ENCODE results near the gene PSKH1.
"Not testable (repeated sequence)": the region's sequence is repeated elsewhere in the genome, so short reads cannot be mapped to it uniquely, and the experiment has no call there.

The PSKH1 gene

DNA sequence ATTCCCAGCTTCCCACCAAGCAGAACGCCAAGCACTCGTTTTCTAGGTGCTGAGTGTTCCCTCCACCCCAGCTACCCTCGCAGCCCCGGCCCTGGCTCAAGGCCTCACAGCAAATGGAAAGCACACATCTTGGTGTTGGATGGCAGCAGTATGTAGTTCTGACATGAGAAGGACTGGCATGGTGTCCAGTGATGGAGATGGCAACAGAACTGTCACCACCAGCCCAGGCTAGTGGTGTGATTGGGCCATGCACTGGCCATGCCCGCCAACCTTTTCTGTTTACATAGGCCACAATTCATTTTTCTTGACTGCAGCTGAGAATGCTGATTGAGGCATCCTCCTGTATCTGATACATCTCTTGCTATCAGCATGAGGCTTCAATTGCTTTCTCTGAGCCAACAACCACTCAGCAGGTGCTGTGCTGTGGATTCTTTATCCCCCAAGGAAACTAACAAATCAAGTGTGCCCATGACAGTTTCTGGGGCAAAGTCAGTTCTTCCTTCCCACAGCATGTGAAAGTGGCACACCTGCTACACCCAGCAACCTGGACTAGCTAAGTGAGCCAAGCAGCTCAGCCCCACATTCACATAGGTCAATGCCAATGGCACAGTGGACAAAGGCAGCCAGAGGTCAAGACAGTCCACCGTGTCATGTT is 71.5 kb downstream of the PSKH1 start:
- DNase-seq: no peak

DNA sequence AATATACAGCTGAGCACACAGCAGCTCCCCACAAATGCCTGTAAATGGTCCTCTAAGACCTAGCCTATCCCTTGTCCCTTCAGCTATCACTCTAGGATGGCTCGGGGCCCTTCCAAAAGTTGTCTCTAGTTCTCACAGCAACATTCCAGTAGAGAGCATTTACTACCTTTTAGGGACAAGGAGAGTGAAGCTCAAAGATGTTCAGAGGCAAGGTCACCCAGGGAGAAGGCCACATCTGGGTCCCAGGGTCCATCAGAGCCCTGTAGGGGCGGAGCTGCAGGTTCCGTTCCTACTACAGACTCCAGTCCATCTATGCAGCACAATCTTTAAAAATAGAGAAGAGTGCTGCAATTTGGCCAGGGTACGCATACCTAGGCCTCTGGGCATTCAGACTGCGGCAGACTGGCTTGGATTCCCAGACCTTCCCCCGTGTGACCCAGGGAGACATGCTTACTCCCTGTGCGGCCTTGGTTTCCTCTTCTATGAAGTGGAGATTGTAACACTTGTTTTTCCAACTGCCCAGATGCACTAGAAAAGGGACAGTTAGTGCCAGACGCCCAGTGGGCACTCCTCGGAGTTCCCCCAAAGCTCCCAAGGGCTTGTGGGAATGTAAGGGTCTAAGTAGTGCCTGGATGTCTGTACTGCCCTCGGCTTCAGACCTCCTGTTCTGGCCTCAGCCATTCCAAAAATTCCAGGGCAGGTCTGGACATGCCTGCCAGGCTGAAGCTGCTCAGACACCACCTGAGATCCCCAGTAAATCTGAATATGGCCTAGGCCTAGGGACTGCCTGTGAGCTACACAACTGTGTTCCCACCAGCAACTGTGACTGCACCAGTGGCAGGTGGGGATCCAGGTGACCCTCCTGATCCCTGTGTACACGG is 72.9 kb downstream of the PSKH1 start:
- DNase-seq: no peak

DNA sequence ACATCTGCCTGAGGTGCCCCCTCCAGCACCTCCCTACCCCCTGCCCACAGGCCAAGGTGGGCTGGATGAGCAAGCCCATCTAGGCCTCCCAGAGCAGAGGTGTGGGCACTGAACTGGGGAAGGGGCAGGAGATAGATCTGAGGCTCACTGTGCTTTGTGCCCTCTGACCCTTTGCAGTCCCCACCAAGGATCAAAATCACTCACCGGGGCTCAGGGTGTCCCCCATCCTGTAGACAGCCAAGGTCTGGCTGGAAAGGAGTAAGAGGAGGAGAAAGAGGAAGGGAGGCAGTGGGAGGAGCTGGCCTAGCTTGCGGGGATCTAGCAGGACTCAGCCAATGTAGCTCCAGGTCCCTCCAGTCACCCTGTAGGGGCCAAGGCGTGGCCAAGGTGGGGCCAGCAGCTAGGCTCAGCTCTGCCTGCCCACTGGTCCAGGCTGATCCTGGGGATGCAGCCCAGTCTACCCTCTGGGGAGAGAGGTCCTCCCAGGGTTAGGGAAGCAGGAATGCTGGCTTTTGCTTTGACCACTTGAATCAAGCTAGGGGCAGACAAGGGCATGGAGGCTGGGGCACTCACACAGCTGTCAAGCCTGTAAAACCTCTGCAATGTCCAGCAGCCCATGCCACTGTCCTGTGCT is 73.6 kb downstream of the PSKH1 start:
- no peak for DNase-seq

DNA sequence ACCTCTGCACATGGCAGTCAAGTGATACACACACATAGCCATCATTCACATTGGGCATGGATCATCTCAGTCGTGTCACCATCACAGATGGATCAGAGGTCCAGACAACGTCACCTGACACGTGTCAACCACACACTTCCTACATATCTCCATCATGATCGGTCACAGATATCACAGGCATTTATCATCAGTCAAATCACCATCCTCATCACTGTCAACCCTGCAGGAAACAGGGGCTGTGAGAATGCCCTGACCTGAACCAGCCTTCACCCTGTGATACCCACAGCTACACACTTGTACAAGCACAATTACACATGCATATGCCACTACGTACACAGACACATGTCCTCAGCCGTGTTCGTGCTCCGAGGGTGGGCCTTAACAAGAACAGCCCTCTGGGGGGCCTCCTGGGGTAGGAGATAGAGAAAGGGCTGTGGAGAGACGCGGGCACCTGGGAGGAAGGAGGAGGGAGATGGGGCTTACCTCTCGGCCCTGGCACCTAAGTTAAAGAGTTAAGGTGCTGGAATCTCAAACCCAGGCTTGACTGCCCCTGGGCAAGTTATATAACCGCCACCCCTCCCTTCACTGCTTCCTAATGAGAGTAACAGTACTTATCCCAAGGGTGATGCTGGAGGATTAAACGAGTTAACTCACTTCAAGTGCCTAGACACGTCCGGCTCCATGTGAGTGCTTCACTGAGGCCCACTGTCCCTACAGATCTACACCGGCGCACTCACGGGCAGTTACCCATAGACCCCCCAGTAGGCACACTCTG is 74.3 kb downstream of the PSKH1 start:
- DNase-seq: peak; percentile 46 to 70

DNA sequence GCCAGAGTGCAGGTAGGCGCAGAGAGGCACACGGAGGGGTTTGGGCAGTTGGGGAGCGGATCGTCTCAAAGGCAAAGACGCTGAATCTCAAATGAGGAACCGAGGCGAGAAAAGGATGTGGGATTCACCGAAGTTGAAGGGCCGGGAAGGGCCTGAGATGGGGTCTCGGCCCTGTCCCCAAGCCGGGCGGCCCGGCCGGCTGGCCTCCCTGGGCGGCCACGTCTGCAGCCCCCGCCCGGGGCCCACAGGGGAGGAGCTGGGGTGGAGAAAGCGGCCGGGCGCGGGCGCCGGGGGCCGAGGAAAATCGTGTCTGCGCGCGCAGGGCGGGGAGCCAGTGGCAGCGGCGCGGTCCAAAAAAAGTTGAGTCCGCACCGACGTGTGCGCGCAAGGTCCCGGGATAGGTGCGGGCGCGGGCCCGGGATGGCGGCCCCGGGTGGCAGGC is 74.9 kb downstream of the PSKH1 start:
- DNase-seq: no peak

DNA sequence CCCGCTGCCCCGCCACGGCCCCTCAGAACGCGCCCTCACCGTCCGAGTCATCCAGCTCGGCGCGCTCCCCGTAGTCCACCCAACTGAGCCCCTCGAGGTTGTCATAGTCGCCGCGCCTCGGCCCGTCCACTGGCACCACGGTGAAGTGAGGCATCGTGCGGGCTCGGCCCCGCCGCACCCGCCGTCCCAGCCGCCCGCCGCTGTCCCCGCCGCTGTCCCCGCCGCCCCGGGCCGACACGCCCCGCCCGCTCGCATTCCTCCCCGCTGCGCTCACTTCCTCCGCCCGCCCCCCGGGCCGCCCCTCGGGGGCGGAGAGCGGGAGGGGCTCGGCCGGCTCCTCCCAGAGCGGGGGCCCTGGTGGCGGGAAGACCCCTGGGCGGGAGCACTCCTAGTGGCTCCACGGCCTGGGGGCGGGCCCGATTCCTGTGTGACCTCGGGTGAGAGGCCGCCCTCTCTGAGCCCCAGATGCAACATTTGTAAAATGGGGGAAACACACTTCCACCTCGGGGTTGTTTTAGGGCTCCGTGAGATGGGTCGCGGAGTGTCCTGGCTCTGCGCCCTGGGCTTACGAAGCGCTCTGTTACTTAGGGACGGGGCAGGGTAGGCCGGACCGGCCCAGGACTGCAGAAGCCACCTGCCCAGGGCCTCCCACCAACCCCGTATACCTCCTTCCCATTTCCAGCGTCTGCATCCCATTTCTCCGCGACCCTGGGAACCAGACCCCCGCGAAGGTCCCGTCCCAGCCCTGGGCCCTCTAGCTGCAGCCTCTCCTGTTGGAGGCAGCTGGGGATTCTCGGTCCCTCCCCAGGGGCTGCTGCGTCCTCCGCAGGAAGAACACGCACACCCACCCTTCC is 75.6 kb downstream of the PSKH1 start, which contains the start of gene SLC12A4:
TSS of gene SLC12A4 (minus strand) at position 238 of the 854 bp plus-strand sequence. CDS start at position 154, 84 bp downstream.
- peak in 1 of 2 experiments; percentile 51 for DNase-seq

DNA sequence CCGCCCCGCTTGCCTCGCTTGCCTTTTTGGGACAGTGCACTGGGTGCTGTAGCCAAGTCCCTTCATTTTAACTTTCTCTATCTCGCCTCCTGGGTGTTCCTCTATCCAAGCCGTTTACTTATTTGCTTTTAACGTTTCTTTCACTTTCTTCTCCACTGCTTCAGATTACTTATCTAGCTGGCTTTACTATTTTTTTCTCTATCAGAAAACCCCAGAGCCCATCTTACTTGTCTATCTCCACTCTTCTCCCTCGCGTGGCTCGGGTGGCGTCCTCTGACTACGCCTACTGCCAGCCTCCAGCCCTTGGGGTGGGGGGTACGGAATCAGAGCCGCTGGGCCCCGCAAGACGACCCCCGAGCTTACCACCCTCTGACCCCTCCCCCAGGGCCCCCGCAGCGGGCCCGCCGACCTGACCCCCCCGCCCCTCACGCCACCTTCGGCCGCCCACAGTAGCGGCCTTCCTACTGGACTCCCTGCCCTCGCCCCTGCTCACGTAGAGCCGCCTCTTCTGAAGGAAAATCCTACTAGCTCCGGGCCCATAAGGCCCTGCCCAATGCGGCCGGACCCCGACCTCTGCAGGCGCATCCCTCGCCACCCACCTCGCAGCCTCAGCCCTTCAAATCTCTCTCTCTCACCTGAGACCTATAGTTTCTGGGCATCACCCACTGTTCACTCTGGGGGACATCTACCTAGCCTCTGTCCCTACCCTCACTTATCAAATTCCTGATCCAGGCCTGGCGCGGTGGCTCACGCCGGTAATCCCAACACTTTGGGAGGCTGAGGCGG is 76.4 kb downstream of the PSKH1 start:
- DNase-seq: no peak

DNA sequence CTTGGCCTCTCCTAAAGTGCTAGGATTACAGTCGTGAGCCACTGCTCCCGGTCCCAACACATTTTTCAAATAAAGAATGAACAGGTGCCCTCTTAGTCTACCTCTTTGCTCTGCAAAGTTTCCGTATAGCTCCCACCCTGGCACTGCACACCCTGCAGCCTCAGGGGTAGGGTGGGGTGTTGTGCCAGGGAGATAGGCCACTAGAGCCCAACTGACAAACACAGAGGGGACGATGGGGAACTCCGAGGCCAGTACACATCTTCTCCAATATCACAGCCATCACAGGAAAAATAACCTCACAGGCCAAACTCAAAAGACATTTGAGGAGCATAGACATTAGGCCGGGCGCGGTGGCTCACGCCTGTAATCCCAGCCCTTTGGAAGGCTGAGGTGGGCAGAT is 78.1 kb downstream of the PSKH1 start:
- no peak for DNase-seq

DNA sequence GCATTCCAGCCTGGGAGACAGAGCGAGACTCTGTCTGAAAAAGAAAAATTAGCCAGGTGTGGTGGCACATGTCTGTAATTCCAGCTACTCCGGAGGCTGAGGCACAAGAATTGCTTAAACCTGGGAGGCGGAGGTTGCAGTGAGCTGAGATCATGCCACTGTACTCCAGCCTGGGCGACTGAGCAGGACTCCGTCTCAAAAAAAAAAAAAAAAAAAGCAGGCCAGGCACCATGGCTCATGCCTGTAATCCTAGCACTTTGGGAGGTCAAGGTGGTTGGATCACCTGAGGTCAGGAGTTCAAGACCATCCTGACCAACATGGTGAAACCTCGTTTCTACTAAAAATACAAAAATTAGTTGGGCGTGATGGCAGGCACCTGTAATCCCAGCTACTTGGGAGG is 79.2 kb downstream of the PSKH1 start:
- DNase-seq: not testable (repeated sequence)

DNA sequence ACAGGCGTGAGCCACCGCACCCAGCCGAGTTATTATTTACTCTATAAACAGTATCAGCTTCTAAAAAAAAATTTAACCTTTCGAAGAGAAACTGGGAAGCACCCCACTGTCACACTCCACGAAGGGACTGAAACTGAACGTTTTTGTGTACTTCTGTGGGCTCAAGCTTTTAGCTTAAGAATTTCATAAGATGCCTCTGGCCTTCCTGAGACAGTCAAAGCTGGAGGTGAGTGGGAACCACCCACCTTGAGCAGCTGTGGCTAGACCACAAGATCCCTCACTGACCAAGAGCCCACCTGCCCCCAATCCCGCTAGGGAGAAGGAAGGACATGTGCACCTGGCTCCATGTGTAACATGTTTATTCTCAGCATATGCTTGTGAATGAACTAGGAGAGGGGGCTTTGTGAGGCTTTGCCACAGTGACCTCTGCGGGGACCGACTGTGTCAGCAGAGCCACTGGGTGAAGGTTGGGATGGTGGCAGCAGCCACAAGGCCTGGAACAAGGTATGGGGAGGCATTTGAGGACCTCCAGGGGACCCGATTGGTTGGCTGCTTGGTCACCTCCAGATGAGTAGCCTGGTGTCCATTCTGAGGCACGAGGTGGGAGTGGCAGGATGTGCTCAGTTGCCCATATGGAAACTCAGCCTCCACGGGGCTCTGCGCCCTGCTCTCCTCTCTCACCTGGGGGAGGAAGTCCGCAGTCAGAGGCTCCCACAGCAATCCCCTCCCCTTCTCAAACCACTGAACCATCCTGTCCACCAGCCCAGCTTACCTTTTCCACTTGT is 82.5 kb downstream of the PSKH1 start:
- DNase-seq: no peak

DNA sequence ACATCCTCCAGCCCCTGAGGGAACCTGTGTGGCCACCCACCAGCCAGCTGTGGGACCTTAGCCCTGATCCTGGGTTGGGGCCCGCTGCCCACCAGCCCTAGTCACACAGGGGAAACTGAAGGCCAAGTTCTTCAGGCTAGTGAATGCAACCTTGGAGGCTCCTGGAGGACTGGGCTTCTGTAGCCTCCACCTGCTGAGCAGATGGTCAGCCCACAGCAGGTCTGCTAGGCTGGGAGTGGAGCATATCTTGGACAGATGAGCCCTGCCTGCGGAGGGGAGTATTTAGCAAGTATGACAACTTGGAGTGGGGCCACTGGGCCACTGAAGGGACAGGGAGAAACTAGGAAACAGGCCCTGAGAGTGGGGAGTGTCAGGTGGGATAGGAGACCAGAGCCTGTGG is 83.2 kb downstream of the PSKH1 start:
- peak in 1 of 2 experiments; percentile 27 for DNase-seq

DNA sequence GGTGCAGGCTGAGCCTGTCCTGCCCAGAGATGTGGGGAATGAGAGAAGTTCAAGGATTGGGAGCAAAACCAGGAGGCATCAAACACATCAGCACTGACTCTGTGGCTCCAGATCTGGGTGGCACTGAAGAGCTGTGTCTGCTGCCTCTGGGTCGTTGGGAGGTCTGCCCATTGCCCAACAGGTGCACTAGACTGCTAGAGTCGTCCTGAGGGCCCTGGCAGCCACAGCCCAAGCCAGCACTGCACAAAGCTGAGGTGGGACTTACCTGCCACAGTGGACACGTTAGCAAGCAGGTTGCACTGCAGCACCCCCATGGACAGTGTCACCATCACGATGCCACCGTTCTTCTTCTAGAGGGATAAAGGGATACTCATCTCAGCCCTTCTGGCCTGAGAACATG is 84.0 kb downstream of the PSKH1 start:
- DNase-seq: no peak

DNA sequence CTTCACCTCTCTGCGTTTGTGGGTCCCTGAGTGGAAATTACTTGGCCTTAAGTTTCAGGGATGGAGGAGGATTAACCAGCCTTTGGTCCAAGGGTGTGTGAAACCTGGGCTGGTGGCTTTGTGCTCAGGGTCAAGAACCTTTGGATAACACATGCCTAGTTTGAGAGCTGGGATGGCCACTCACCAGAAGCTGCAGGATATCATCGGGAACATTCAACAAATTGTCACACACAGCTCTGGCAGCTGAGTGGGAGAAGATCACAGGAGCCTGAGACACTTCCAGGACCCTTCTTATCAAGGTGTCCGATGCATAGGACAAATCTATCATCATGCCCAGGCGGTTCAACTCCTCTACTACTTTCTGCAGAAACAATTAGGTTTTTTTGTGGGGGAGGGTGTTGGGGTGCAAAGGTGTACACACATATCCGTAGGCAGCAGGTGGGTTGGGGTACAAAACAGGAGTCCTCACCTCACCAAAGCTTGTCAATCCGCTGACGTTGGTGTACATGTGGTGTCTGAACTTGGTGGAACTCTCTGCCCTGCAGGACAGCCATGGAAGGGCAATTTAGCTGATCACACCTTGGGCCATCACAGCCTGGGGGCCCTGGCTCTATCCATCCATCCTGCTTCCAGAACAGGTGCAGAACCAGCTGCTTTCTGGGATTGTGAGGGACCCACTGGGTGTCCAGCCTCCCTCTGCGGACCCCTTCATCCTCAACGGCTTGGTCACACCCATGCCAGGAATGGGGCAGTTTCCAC is 84.6 kb downstream of the PSKH1 start:
- no peak for DNase-seq
